ENCODE results near the gene SLC12A2. TPM values are rescaled to one million over a fixed set of nuclear protein-coding genes. Genes with fewer than 3 reads are reported as not detected.
A peak's percentile ranks its signal among the peaks of the same experiment; 100 is the strongest.

Gene SLC12A2
- total RNA-seq = 23.9 and 24.8 TPM in 2 replicates

DNA sequence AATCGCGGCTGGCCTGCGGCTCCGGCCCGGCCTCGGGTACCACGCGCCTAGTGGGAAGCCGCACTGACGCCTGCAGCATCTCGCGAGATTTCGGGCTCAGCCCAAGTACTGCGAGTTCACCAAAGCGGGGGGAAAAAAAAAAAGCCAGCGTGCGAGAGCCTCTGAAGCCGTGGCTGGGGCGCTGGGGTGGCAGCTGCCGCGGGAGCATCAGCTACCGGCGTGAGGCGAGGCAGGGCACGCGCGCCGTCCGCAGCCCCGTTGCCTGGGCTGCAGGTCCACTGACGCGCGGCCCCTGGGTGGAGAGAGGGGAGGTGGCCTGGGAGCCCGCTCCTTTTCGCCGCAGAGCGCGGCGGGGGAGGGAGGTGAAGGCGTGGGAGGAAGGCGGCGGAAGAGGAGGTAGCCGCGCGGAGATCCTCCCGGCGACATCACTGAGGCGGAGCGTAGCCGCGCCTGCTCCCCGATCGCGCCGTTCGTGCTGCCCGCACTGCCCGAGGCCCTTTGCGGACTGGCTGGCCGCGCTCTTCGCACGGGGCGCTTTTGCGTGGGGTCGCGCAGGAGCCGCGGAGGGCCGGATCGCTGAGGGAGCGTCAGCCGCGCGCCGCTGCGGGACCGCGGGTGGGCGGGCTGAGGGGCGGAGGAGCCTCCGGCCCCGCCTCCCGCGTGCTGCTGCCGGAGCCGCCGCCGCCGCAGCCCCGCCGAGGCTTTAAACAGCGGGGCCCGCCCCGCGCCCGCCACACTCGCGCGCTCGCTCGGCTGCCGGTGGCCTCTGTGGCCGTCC, at the start of gene SLC12A2:
Gene SLC12A2 (plus strand): TSS at position 734 of the 778 bp plus-strand sequence. CDS start 189 bp downstream, outside the sequence.
- no peaks in the 10 kb centered on the region for H3K9me3 Mint-ChIP-seq
- H3K36me3 Mint-ChIP-seq (ENCODE audit: low read depth) = peaks cover 27% of the 10 kb centered on the region
- peaks cover 70% of the 10 kb centered on the region for H3K4me1 Mint-ChIP-seq (ENCODE audit: low read depth)
- DNase-seq (ENCODE audit: low spot score) = peak; percentile 87
- intact Hi-C loops (cut with micrococcal nuclease) = loop anchor here (1.0 to 10.0 kb wide), 10 partner anchors 99 to 1638 kb away; partner anchors contain the start of genes LMNB1, PHAX and PRRC1
- H3K27ac Mint-ChIP-seq = peak within 1 kb of the TSS; percentile 96
- no peaks in the 10 kb centered on the region for H3K27me3 Mint-ChIP-seq (ENCODE audit: insufficient read depth)
- peak within 1 kb of the TSS; percentile 93 for H3K4me3 Mint-ChIP-seq

GRCh38 chr5:128035689-128036088, 47.9 kb upstream of the SLC12A2 start:
- Mint-ChIP-seq H3K9me3 (peaks cover 2% of the 10 kb centered on the region), H3K4me1 (ENCODE audit: low read depth) (no peaks in the 10 kb centered on the region), H3K4me3 (no peak overlapping the region), H3K27me3 (ENCODE audit: insufficient read depth) (no peaks in the 10 kb centered on the region), H3K36me3 (ENCODE audit: low read depth) (peaks cover 2% of the 10 kb centered on the region), H3K27ac (no peak overlapping the region)
- intact Hi-C loops (cut with micrococcal nuclease) = no loop called here
- no peak for DNase-seq (ENCODE audit: low spot score)

DNA sequence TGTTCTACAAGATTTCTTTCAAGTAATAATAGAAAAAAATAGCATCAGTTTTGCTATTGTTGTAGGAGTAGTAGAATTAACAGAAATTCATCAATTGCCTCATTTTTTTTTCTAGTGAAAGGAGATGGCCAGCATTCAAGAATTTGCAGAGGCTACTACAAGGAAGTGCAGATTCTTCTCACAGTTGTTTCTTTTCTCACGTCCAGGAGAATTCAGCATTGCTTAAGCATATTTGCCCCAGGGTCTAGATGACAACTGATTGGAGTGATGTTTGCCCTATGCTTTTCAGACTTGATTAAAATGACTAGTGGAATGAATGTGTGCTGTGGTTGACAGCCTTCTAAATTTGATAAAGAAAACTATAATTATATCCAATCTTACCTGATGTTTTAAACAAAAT, 46.6 kb upstream of the SLC12A2 start:
- Mint-ChIP-seq H3K36me3 (ENCODE audit: low read depth) (no peaks in the 10 kb centered on the region), H3K4me3 (no peak overlapping the region), H3K27ac (no peak overlapping the region), H3K27me3 (ENCODE audit: insufficient read depth) (no peaks in the 10 kb centered on the region), H3K9me3 (no peaks in the 10 kb centered on the region), H3K4me1 (ENCODE audit: low read depth) (no peaks in the 10 kb centered on the region)
- no peak for DNase-seq (ENCODE audit: low spot score)
- intact Hi-C loops (cut with micrococcal nuclease) = no loop called here

DNA sequence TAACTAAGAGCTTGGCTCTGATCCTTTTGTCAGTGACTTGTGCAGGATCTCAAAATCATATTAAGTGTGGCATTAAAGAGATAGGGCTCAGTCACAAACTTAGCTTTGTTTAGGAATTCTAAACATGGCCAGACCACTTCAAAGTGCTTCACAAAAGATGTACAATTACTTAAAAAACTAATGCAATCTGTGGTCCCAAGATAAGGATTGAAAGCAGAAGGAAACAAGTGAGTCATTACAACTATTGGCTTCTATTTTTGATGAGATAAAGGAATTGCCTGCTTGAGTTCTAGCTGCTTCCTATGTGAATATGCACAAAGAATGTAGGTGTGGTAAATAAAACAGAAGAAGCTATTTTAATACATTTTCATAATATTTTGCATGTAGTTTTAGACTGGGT, 44.9 kb upstream of the SLC12A2 start:
- intact Hi-C loops (cut with micrococcal nuclease) = no loop called here
- H3K9me3 Mint-ChIP-seq = no peaks in the 10 kb centered on the region
- no peak overlapping the region for H3K4me3 Mint-ChIP-seq
- no peak overlapping the region for H3K27ac Mint-ChIP-seq
- no peaks in the 10 kb centered on the region for H3K36me3 Mint-ChIP-seq (ENCODE audit: low read depth)
- no peaks in the 10 kb centered on the region for H3K27me3 Mint-ChIP-seq (ENCODE audit: insufficient read depth)
- DNase-seq (ENCODE audit: low spot score) = no peak
- H3K4me1 Mint-ChIP-seq (ENCODE audit: low read depth) = no peaks in the 10 kb centered on the region

GRCh38 chr5:128040927-128041326, 42.6 kb upstream of the SLC12A2 start:
- Mint-ChIP-seq H3K4me3 (no peak overlapping the region), H3K27ac (no peak overlapping the region), H3K36me3 (ENCODE audit: low read depth) (no peaks in the 10 kb centered on the region), H3K9me3 (no peaks in the 10 kb centered on the region), H3K27me3 (ENCODE audit: insufficient read depth) (no peaks in the 10 kb centered on the region), H3K4me1 (ENCODE audit: low read depth) (no peaks in the 10 kb centered on the region)
- intact Hi-C loops (cut with micrococcal nuclease) = no loop called here
- no peak for DNase-seq (ENCODE audit: low spot score)

GRCh38 chr5:128052780-128053179, 30.8 kb upstream of the SLC12A2 start:
- DNase-seq (ENCODE audit: low spot score) = no peak
- intact Hi-C loops (cut with micrococcal nuclease) = no loop called here
- peaks cover 6% of the 10 kb centered on the region for H3K9me3 Mint-ChIP-seq
- no peaks in the 10 kb centered on the region for H3K27me3 Mint-ChIP-seq (ENCODE audit: insufficient read depth)
- H3K4me3 Mint-ChIP-seq = no peak overlapping the region
- H3K36me3 Mint-ChIP-seq (ENCODE audit: low read depth) = peaks cover 7% of the 10 kb centered on the region
- H3K27ac Mint-ChIP-seq = no peak overlapping the region
- no peaks in the 10 kb centered on the region for H3K4me1 Mint-ChIP-seq (ENCODE audit: low read depth)

GRCh38 chr5:128053291-128053954, 30.1 kb upstream of the SLC12A2 start:
- DNase-seq (ENCODE audit: low spot score) = no peak
- no peak overlapping the region for H3K27ac Mint-ChIP-seq
- no peak overlapping the region for H3K4me3 Mint-ChIP-seq
- peaks cover 6% of the 10 kb centered on the region for H3K9me3 Mint-ChIP-seq
- H3K27me3 Mint-ChIP-seq (ENCODE audit: insufficient read depth) = no peaks in the 10 kb centered on the region
- intact Hi-C loops (cut with micrococcal nuclease) = no loop called here
- no peaks in the 10 kb centered on the region for H3K4me1 Mint-ChIP-seq (ENCODE audit: low read depth)
- H3K36me3 Mint-ChIP-seq (ENCODE audit: low read depth) = peaks cover 8% of the 10 kb centered on the region

- Mint-ChIP-seq H3K9me3 (no peaks in the 10 kb centered on the region), H3K27me3 (ENCODE audit: insufficient read depth) (no peaks in the 10 kb centered on the region), H3K4me1 (ENCODE audit: low read depth) (no peaks in the 10 kb centered on the region), H3K36me3 (ENCODE audit: low read depth) (peaks cover 3% of the 10 kb centered on the region), H3K27ac (no peak overlapping the region), H3K4me3 (no peak overlapping the region)
- intact Hi-C loops (cut with micrococcal nuclease) = no loop called here
- no peak for DNase-seq (ENCODE audit: low spot score)
Measured at GRCh38 chr5:128060644-128061385, 22.8 kb upstream of the SLC12A2 start.

GRCh38 chr5:128062172-128062746, 21.3 kb upstream of the SLC12A2 start:
- no peak overlapping the region for H3K27ac Mint-ChIP-seq

DNA sequence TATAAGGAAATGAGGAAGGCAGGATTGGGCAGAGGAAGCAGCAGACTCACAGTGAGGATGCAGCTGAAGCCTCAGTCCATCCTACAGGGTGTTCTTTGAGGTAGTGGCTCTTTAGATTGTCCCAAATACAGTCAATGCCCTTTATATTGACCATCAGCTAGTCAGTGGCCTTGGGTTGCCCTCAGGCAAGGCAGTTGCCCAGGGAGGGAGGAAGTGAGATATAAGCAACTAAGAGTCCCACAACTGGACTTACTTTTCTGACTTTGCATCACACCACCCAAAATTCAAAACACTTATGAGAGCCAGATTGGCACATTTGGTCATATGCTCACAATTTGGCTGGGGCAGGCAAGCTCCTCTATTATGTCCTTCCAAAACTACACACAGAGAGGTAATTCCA, 9.4 kb upstream of the SLC12A2 start:
- intact Hi-C loops (cut with micrococcal nuclease) = no loop called here

More at GRCh38 chr5:128062172-128062746, 21.3 kb upstream of the SLC12A2 start:
- Mint-ChIP-seq H3K9me3 (no peaks in the 10 kb centered on the region), H3K4me3 (no peak overlapping the region), H3K36me3 (ENCODE audit: low read depth) (peaks cover 3% of the 10 kb centered on the region), H3K4me1 (ENCODE audit: low read depth) (no peaks in the 10 kb centered on the region), H3K27me3 (ENCODE audit: insufficient read depth) (no peaks in the 10 kb centered on the region)
- intact Hi-C loops (cut with micrococcal nuclease) = no loop called here
- DNase-seq (ENCODE audit: low spot score) = no peak

GRCh38 chr5:128074953-128075352, 8.6 kb upstream of the SLC12A2 start:
- no peaks in the 10 kb centered on the region for H3K36me3 Mint-ChIP-seq (ENCODE audit: low read depth)
- no peaks in the 10 kb centered on the region for H3K27me3 Mint-ChIP-seq (ENCODE audit: insufficient read depth)
- no peak for DNase-seq (ENCODE audit: low spot score)
- H3K4me3 Mint-ChIP-seq = no peak overlapping the region
- intact Hi-C loops (cut with micrococcal nuclease) = no loop called here
- no peaks in the 10 kb centered on the region for H3K9me3 Mint-ChIP-seq
- peaks cover 8% of the 10 kb centered on the region for H3K4me1 Mint-ChIP-seq (ENCODE audit: low read depth)
- H3K27ac Mint-ChIP-seq = no peak overlapping the region

More for the DNA sequence above, 9.4 kb upstream of the SLC12A2 start:
- no peaks in the 10 kb centered on the region for H3K36me3 Mint-ChIP-seq (ENCODE audit: low read depth)
- no peaks in the 10 kb centered on the region for H3K27me3 Mint-ChIP-seq (ENCODE audit: insufficient read depth)
- H3K4me3 Mint-ChIP-seq = no peak overlapping the region
- H3K27ac Mint-ChIP-seq = no peak overlapping the region
- H3K4me1 Mint-ChIP-seq (ENCODE audit: low read depth) = peaks cover 3% of the 10 kb centered on the region
- H3K9me3 Mint-ChIP-seq = no peaks in the 10 kb centered on the region
- no peak for DNase-seq (ENCODE audit: low spot score)

- H3K4me1 Mint-ChIP-seq (ENCODE audit: low read depth) = peaks cover 31% of the 10 kb centered on the region
- no peaks in the 10 kb centered on the region for H3K27me3 Mint-ChIP-seq (ENCODE audit: insufficient read depth)
- H3K4me3 Mint-ChIP-seq = no peak overlapping the region
- H3K9me3 Mint-ChIP-seq = no peaks in the 10 kb centered on the region
- no peak overlapping the region for H3K27ac Mint-ChIP-seq
- peaks cover 9% of the 10 kb centered on the region for H3K36me3 Mint-ChIP-seq (ENCODE audit: low read depth)
- intact Hi-C loops (cut with micrococcal nuclease) = no loop called here
- no peak for DNase-seq (ENCODE audit: low spot score)
Measured at GRCh38 chr5:128077526-128077925, 6.0 kb upstream of the SLC12A2 start.

All from activated T-helper 1 cell treated with anti-CD3 and anti-CD28 coated beads, Interleukin-12 subunit alpha, Interleukin-12 subunit beta, Interleukin-2, Interleukin-4 antibody, amounts not matched to agents 30 ng/mL and 10 ng/mL and 1 ng/mL, durations not matched to agents 14 hours and 24 hours and 36 hours (primary cell).